ENCODE measurements around the gene PTPRT.

DNA sequence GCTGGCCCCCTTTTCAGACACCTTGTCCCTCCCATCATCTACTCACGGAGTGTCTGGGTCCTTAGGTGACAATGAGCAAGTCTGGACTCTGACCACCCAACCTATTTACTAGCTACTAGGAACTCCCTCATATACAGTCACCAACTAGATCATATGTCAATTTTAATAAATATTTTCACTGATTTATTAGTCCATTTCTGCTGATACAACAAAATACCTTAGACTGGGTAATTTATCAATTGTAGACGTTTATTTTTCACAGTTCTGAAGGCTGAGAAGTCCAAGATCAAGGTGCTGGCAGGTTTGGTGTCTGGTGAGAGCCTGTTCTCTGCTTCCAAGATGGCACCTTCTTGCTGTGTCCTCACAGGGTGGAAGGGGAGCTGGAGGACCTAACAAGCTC, 229.7 kb downstream of the PTPRT start:
- TF ChIP-seq POLR2A (IDR thresholded peaks at IDR 0.05), result no peak
- TF ChIP-seq, protein P1, sequence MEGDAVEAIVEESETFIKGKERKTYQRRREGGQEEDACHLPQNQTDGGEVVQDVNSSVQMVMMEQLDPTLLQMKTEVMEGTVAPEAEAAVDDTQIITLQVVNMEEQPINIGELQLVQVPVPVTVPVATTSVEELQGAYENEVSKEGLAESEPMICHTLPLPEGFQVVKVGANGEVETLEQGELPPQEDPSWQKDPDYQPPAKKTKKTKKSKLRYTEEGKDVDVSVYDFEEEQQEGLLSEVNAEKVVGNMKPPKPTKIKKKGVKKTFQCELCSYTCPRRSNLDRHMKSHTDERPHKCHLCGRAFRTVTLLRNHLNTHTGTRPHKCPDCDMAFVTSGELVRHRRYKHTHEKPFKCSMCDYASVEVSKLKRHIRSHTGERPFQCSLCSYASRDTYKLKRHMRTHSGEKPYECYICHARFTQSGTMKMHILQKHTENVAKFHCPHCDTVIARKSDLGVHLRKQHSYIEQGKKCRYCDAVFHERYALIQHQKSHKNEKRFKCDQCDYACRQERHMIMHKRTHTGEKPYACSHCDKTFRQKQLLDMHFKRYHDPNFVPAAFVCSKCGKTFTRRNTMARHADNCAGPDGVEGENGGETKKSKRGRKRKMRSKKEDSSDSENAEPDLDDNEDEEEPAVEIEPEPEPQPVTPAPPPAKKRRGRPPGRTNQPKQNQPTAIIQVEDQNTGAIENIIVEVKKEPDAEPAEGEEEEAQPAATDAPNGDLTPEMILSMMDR (IDR thresholded peaks at IDR 0.05), result no peak

All from uterus (tissue), 2 donors.